ENCODE results near the gene NAA60.

The NAA60 gene

GRCh38 chr16:3494386-3494973 is 51.0 kb downstream of the NAA60 start (continued):
- TF ChIP-seq ZFP3 (tag by site-specific recombination; IDR thresholded peaks at IDR 0.05; ENCODE audit: low read depth) (no peak), ZNF837 (tag by site-specific recombination; IDR thresholded peaks at IDR 0.05) (no peak), PBX3 (CRISPR knock-in tag; IDR thresholded peaks at IDR 0.05) (no peak), ZNF488 (tag by site-specific recombination; IDR thresholded peaks at IDR 0.05) (no peak), ZNF548 (tag by site-specific recombination; IDR thresholded peaks at IDR 0.05) (no peak), ZNF121 (tag by site-specific recombination; IDR thresholded peaks at IDR 0.05) (no peak), ZXDB (tag by site-specific recombination; IDR thresholded peaks at IDR 0.05) (no peak), ZNF701 (tag by site-specific recombination; IDR thresholded peaks at IDR 0.05) (no peak)

- no peak within 1 kb of the TSS for H3K4me3 ChIP-seq (ENCODE audit: low read depth, low read length)
- TF ChIP-seq ZNF549 (tag by site-specific recombination; IDR thresholded peaks at IDR 0.05) (no peak), ZNF112 (tag by site-specific recombination; IDR thresholded peaks at IDR 0.05) (no peak), HOXC10 (CRISPR knock-in tag; IDR thresholded peaks at IDR 0.05) (no peak), RBAK (tag by site-specific recombination; IDR thresholded peaks at IDR 0.05) (no peak)
- H3K4me1 ChIP-seq (ENCODE audit: control insufficient read depth, insufficient read depth, low read length), result no peaks in the 10 kb centered on the region
- POLR2A ChIA-PET, result no interaction called here
- H3K9me3 ChIP-seq (ENCODE audit: control insufficient read depth, insufficient read depth, low read depth, low read length), result no peaks in the 10 kb centered on the region
- CTCF ChIA-PET, result no interaction called here
- H3K27ac ChIP-seq (ENCODE audit: extremely low read depth, low read depth, low read length), result no peak within 1 kb of the TSS
- H3K36me3 ChIP-seq (ENCODE audit: control insufficient read depth in 2 of 2, insufficient read depth in 1 of 2, low read length in 2 of 2), result no peaks in the 10 kb centered on the region
These were observed 51.7 kb downstream of the NAA60 start, which contains the start of gene C16orf90 for GRCh38 chr16:3495176-3495575. TSS of gene C16orf90 (minus strand) at chr16:3495489. CDS start at chr16:3495421, 68 bp downstream.

- ChIA-PET CTCF (no interaction called here), POLR2A (no interaction called here)
- Histone ChIP-seq H3K4me3 (ENCODE audit: low read depth, low read length) (no peak overlapping the region), H3K27ac (ENCODE audit: extremely low read depth, low read depth, low read length) (no peak overlapping the region), H3K9me3 (ENCODE audit: control insufficient read depth, insufficient read depth, low read depth, low read length) (no peaks in the 10 kb centered on the region), H3K36me3 (ENCODE audit: control insufficient read depth in 2 of 2, insufficient read depth in 1 of 2, low read length in 2 of 2) (no peaks in the 10 kb centered on the region), H3K4me1 (ENCODE audit: control insufficient read depth, insufficient read depth, low read length) (no peaks in the 10 kb centered on the region)
- TF ChIP-seq ZNF18 (tag by site-specific recombination; IDR thresholded peaks at IDR 0.05) (no peak), ZNF426 (tag by site-specific recombination; IDR thresholded peaks at IDR 0.05) (no peak), ZBTB49 (tag by site-specific recombination; IDR thresholded peaks at IDR 0.05; ENCODE audit: low read depth) (no peak)
These were observed 52.9 kb downstream of the NAA60 start for GRCh38 chr16:3496386-3496785.

All from HEK293 (cell line).